GM18505 (cell line): ENCODE results near the gene CABP4.
"Not testable (repeated sequence)": the region's sequence is repeated elsewhere in the genome, so short reads cannot be mapped to it uniquely, and the experiment has no call there.

Experiments
- ATAC-seq: cut with Tn5 transposase; IDR thresholded peaks from one replicate; pipeline ENCODE4 v1.9.1; 2021; ENCODE audit not compliant: unreplicated experiment
- POLR2A ChIP-seq: IDR thresholded peaks from 4 replicates; pipeline ENCODE4 v1.6.1; 2011; ENCODE audit warnings: borderline replicate concordance; ENCODE audit not compliant: insufficient read depth, insufficient read length; ENCODE audit errors: extremely low read depth

CABP4 gene

DNA sequence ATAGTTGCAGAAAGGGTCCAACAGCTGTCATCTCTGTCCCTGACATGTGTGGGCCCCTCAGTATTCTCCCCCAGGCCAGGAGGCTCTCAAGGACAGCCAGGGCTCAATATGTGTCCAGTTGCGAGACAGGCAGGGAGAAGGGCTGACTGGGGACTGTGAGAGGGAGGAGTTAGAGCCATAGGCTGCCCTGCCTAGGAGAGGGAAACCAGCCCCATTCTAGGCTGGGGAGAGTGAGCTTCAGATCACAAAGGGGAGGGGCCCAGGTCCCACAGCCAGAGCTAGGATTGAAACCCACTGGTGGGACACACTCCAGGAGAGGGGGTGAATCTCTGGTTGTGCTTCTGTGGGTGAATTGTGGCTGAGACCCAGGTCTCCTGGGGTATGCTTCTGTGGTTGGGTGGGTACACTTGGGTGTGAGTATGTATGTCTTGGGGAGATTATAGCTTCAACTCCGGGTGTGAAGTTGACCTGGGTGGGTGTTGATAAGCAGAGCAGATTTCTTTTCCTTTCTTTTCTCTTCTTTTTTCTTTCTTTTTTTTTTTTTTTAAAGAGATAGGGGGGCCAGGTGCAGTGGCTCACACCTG, 41.8 kb upstream of the CABP4 start:
- no peak for TF ChIP-seq POLR2A

DNA sequence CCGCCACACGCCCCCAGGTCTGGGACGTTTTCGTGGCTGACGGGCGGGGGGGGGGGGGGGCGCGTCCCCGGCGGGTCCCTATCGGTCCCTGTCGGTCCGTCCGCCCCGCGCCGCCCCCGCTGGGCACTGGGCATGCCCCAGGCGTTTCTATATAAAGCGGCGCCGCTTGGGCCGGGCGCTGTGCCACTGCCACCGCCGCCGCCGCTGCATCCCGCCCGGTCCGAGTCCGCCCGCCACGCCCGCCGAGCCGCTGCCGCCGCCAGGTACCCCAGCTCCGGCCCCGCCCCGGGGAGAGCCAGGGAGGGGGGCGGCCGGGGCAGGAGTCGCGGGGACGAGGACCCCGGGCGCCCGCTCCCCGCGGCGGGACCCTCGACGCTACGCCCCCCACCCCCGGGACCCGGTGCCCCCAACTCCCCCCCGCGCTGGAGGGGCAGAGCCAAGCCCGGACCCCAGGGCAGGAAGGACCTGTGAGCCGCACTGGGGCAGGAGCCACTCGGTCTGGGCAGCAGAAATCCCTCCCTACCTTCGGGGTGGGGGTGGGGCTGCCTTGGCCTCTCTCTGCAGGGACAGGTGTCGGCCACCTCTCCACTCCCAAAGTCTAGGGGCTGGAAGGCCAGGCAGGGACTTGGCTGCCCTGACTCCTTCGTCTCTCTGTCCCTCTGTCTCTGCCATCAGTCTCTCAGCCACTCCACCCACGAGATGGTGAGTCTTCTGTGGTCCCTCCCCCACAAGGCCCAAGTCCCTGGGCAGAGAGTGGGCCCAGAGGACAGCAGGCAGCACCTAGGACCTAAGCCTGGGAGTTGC, 39.5 kb upstream of the CABP4 start, which contains the start of gene CARNS1:
CARNS1 (plus strand) TSS at position 178 of the 804 bp plus-strand sequence; CDS start at position 700, 522 bp downstream.
- TF ChIP-seq POLR2A, result no peak
- ATAC-seq, result no peak

More for the DNA sequence above, 41.8 kb upstream of the CABP4 start:
- ATAC-seq, result no peak

DNA sequence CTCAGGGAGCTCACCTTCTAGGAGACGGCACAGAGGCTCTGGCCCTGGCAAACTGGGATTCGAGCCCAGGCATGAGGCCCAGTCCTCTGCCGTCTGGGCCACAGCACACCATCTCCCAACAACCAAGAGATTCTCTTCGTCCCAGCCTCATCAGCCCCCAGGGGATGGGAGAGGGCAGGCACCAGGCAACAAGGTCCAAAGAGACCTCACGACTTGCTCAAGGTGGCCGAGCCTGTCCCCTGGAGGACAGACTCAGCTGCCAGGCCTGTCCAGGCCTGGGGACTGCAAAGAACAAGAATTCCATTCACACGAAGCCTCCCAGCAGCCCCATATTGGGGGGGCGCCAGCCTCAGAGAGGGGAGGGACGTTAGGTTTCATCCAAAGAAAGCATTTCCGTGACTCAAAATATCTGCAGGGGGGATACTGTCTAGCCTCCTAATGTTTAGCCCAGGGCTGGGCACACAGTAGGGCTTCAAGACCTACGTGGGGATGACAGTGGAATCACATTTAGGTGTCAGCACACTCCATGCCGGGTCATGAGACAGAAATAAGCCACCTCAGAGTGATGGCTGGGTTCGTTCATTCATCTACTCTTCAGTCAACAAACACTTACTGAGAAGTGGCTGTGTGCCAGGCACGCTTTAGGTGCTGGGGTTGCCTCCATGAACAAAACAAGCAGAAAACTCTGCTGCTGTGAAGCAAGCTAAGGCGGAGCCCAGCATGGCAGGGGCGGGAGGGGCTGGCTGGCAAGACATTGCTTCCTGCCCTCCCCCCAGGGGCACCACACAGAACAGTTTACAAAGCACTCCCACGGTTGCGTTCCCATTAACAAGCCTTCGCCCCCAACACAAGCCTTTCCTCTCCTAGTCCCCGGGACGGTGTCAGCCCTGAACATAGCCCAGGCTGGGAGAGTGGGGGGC, 38.5 kb upstream of the CABP4 start:
- no peak for ATAC-seq
- no peak for TF ChIP-seq POLR2A

DNA sequence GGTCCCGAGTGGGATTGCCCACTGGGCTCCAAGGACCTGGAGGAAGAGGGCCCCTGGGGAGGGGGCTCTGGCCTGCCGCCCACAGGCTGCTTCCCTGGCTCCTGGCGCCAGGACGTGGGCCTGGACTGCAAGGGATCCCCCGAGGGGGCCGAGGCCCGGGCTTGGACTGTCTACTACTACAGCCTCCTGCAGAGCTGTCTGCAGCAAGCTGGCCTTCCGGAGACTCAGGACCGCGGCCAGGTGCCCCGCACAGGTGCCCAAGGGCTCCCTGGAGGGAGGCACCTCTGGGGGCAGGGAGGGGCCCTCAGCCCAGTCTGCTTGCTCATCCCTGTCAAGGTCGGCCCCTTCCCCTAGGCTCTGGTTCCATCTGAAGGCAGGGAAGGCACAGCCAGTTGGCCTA, 37.7 kb upstream of the CABP4 start:
- TF ChIP-seq POLR2A, result no peak
- no peak for ATAC-seq

DNA sequence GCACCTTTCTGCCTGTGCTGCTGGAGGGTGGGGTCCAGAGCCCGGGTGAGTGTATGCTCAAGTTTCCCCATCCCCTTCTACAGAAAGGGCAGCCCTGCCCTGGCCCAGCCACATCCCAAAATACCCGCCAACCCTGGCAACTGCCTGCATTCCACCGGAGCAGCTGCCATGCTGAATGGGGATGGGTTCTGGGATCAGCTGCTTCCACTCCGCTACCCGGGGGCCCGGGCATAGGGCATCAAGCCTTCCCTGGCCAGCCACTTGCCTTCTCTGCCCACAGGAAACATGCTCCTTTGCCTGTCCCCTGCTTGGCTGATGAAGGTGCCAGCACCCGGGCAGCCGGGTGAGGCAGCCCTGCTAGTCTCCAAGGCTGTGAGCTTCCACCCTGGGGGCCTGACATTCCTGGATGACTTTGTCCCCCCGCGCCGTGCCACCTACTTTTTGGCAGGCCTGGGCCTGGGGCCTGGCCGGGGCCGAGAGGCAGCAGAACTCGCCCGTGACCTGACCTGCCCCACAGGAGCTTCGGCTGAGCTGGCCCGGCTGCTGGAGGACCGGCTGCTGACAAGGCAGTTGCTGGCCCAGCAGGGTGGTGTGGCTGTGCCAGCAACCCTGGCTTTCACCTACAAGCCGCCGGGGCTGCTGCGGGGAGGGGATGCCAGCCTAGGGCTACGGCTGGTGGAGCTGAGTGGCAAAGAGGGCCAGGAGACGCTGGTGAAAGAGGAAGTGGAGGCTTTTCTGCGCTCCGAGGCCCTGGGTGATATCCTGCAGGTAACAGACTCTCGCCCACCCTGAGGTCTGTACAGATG, 36.5 kb upstream of the CABP4 start:
- no peak for ATAC-seq
- TF ChIP-seq POLR2A, result no peak

DNA sequence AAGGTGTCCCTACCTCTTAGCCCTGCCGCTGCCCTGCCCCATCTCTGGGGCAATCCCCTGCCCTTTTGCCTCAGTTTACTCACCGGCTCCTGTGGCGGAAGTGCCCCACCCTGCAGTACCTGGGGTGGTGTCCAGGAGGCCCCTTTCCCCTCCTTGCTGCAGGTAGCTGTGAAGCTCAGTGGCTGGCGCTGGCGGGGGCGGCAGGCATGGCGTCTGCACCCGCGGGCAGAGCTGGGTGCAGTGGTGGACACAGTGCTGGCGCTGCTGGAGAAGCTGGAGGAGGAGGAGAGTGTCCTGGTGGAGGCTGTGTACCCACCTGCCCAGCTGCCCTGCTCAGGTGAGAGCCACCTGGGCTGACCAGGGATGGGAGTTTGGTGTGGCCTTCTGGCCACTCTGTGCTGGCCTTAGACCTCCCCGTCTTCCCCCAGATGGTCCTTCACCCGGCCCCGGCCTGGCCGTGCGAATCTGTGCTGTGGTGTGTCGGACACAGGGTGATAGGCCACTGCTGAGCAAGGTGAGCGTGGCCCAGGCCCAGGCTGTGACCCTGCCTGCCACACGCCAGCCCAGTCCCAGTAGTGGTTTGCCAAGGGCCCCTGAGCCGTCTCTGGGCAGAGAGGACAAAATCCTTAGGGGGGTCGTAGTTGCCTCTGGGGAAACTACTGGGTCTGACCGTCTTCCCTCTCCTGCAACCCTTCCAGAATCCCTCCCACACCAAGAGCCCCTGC, 35.7 kb upstream of the CABP4 start:
- no peak for TF ChIP-seq POLR2A
- no peak for ATAC-seq

DNA sequence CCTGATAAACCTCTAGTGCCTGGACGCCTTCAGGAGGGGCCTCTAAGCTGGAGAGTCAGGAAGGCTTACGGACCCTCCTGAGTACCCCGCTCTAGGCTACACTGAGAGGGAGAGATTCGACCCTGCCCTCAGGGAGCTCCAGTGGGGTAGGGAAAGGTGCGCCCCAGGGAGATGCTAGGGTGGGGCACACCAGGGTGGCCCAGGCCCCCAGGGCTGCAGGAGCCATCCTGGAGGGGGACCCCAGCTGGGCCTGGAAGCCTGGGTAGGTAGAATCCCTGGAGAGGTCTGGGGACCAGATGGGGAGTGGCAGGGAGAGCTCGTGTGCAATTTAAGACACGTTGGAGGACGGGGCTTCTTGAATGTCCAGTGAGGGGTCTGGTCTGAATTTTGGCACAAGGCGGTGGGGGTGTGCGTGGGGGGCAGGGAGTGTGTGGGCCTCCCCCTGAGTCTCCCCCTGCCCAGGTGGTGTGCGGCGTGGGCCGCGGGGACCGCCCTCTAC, 35.0 kb upstream of the CABP4 start:
- TF ChIP-seq POLR2A, result no peak
- no peak for ATAC-seq

DNA sequence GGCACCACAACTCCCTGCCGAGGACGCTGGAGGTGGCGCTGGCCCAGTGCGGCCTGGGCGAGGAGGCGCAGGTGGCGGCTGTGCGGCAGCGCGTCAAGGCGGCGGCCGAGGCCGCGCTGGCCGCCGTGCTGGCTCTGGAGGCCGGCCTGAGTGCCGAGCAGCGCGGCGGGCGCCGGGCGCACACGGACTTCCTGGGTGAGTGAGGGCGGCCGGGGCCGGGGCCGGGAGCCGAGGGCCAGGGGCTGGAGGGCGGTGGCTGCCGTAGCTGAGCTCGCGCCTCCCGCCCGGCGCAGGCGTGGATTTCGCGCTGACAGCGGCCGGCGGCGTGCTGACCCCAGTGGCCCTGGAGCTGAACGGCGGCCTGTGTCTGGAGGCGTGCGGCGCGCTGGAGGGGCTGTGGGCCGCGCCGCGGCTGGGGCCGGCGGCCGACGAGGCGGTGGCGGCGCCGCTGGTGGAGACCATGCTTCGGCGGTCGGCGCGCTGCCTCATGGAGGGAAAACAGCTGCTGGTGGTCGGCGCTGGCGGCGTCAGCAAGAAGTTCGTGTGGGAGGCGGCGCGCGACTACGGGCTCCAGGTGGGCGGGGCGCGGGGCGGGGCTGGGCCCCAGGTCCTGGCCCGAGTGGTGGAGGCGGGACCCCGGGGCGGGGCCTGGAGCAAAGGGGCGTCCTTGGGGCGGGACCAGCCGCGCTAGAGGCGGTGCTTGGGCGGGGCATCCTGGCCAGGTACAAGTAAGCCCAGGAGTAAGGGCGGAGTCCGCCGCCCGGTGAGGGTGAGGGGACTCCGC, 34.3 kb upstream of the CABP4 start:
- TF ChIP-seq POLR2A, result peak; percentile 51
- ATAC-seq, result peak; percentile 82

DNA sequence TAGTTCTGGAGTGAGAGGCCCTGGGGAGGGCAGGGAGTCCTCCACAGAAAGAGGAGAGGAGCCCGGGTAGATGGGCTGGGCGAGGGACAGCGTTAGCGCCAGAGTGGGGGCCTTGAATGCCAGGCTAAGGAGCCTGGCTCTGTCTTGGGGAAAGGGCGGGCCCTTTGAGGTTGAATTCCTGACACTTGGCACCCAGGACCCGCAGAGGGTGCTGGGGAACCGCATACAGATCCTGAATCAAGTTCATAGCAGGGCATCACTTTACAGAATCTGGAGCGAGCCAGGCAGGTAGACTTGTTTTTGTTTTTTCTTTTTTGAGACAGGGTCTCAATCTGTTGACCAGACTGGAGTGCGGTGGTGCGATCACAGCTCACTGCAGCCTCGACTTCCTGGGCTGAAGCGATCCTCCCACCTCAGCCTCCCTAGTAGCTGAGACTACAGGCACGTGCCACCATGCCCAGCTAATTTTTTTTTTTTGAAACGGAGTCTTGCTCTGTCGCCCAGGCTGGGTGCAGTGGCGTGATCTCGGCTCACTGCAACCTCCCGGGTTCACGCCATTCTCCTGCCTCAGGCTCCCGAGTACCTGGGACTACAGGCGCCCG, 33.6 kb upstream of the CABP4 start:
- no peak for TF ChIP-seq POLR2A
- no peak for ATAC-seq

DNA sequence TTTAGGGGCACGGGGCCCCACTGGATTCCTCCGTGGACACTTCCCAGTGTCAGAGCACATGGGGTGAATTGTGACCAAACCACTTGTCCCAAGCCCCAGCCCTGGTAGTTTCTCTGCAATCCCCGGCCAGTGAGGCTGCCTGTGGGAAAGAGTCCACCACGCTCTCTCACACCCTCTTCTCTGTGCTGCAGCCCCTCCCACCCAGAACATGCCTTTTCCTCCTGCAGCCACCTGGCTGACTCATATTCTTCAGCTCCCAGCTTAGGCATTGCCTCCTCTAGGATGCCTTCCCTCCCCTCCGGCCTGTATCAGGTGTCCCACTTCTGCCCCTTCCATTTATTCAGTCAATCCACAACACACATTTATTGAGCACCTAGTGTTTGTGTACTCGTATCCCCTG, 32.3 kb upstream of the CABP4 start:
- ATAC-seq, result no peak
- TF ChIP-seq POLR2A, result no peak

DNA sequence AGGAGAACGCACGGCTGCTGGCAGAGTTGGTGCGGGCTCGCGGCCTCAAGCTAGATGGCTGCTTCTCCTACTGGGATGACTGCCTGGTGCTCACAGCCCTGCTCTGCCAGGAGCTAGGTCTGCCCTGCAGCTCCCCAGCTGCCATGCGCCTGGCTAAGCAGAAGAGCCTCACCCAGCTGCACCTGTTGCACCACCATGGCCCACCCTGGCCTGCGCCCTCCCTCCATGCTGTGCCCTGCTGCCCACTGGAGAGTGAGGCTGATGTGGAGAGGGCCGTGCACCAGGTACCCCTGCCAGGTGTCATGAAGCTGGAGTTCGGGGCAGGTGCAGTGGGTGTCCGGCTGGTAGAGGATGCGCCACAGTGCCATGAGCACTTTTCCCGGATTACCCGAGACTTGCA, 31.7 kb upstream of the CABP4 start:
- ATAC-seq, result no peak
- TF ChIP-seq POLR2A, result no peak

DNA sequence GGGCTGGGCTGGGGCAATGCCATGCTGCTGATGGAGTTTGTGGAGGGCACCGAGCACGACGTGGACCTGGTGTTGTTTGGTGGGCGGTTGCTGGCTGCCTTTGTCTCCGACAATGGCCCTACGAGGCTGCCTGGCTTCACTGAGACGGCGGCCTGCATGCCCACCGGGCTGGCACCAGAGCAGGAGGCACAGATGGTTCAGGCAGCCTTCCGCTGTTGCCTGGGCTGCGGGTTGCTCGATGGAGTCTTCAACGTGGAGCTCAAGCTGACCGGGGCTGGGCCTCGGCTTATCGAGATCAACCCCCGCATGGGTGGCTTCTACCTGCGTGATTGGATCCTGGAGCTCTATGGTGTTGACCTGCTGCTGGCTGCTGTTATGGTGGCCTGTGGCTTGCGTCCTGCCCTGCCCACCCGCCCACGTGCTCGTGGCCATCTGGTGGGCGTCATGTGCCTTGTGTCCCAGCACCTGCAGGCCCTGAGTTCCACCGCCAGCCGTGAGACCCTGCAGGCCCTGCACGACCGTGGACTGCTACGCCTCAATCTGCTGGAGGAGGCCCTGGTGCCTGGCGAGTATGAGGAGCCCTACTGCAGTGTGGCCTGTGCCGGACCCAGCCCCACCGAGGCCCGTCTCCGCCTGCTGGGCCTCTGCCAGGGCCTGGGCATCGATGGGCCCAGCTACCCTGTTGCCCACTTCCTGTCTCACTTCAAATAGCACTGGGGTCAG, 31.1 kb upstream of the CABP4 start:
- TF ChIP-seq POLR2A, result no peak

DNA sequence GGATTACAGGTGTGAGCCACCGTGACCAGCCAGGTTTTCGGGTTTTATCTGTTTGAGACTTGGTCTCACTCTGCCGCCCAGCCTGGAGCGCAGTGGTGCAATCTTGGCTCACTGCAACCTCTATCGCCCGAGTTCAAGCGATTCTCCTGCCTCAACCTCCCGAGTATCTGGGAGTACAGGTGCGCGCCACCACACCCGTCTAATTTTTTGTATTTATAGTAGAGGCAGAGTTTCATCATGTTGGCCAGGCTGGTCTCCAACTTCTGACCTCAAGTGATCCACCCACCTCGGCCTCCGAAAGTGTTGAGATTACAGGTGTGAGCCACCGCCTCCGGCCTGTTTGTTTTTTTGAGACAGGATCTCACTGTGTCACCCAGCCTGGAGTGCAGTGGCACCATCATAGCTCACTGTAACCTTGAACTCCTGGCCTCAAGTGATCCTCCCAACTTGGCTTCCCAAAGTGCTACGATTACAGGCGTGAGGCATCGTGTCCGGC, 27.7 kb upstream of the CABP4 start:
- not testable (repeated sequence) for ATAC-seq

More for the DNA sequence above, 31.1 kb upstream of the CABP4 start:
- ATAC-seq, result no peak
